GM23338 (cell line): Measurements from ENCODE around the gene PTPRN2.

Source experiments
- EZH2 ChIP-seq: fragments of 200-600 bp; sonication (generic); IDR thresholded peaks from one replicate; pipeline ENCODE4 v1.8.0; 2017; ENCODE audit warnings: antibody characterized with exemption, mild to moderate bottlenecking, low read depth; ENCODE audit not compliant: unreplicated experiment
- JUNB ChIP-seq: IDR thresholded peaks from one replicate; pipeline ENCODE4 v1.6.1; 2016; ENCODE audit warnings: antibody characterized with exemption; ENCODE audit not compliant: unreplicated experiment
- POLR2AphosphoS5 ChIP-seq: IDR thresholded peaks from 2 replicates; pipeline ENCODE4 v1.6.1; 2016; ENCODE audit warnings: antibody characterized with exemption, low read depth
- TF ChIP-seq, protein P1 (sequence below), 2 experiments: fragments of 200-600 bp in 1 of 2; sonication (generic) in 1 of 2; conservative IDR thresholded peaks; 2 replicates each; pipeline versions ENCODE4 v1.5.1 to v1.6.1; 2016 to 2017; ENCODE audit warnings: antibody characterized with exemption in 2 of 2, low read depth in 2 of 2, mild to moderate bottlenecking in 2 of 2, moderate library complexity in 1 of 2
- TF ChIP-seq, protein P2 (sequence below): IDR thresholded peaks from one replicate; pipeline ENCODE4 v1.6.1; 2018; ENCODE audit warnings: antibody characterized with exemption; ENCODE audit not compliant: unreplicated experiment
- TF ChIP-seq, protein P3 (sequence below): IDR thresholded peaks from 2 replicates; pipeline ENCODE4 v1.6.1; 2016; ENCODE audit warnings: antibody characterized with exemption

DNA sequence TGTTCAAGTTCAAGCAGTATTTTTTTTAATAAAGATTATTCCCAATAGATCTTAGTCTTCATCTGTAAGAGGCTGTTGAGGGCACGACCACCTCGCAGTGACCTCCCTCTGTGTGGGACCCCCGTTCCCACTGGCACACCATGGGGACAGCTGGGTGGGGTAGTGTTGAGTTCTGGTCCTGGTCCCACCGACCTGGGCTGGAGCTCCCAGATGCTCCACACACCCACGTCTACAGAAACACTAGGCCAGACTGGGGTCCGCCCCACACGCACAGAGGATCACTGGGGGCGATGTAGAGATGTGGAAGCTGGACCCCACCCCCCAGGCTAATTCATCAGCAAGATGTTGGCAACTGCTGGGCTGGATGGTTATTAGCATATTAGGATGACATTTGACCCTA, 623.6 kb downstream of the PTPRN2 start:
- TF ChIP-seq EZH2 = no peak
- TF ChIP-seq, protein P1, sequence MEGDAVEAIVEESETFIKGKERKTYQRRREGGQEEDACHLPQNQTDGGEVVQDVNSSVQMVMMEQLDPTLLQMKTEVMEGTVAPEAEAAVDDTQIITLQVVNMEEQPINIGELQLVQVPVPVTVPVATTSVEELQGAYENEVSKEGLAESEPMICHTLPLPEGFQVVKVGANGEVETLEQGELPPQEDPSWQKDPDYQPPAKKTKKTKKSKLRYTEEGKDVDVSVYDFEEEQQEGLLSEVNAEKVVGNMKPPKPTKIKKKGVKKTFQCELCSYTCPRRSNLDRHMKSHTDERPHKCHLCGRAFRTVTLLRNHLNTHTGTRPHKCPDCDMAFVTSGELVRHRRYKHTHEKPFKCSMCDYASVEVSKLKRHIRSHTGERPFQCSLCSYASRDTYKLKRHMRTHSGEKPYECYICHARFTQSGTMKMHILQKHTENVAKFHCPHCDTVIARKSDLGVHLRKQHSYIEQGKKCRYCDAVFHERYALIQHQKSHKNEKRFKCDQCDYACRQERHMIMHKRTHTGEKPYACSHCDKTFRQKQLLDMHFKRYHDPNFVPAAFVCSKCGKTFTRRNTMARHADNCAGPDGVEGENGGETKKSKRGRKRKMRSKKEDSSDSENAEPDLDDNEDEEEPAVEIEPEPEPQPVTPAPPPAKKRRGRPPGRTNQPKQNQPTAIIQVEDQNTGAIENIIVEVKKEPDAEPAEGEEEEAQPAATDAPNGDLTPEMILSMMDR (conservative IDR thresholded peaks at IDR 0.05; ENCODE audit: low read depth in 2 of 2) = no peak
- no peak for TF ChIP-seq POLR2AphosphoS5
- no peak for TF ChIP-seq JUNB
- TF ChIP-seq, protein P2, sequence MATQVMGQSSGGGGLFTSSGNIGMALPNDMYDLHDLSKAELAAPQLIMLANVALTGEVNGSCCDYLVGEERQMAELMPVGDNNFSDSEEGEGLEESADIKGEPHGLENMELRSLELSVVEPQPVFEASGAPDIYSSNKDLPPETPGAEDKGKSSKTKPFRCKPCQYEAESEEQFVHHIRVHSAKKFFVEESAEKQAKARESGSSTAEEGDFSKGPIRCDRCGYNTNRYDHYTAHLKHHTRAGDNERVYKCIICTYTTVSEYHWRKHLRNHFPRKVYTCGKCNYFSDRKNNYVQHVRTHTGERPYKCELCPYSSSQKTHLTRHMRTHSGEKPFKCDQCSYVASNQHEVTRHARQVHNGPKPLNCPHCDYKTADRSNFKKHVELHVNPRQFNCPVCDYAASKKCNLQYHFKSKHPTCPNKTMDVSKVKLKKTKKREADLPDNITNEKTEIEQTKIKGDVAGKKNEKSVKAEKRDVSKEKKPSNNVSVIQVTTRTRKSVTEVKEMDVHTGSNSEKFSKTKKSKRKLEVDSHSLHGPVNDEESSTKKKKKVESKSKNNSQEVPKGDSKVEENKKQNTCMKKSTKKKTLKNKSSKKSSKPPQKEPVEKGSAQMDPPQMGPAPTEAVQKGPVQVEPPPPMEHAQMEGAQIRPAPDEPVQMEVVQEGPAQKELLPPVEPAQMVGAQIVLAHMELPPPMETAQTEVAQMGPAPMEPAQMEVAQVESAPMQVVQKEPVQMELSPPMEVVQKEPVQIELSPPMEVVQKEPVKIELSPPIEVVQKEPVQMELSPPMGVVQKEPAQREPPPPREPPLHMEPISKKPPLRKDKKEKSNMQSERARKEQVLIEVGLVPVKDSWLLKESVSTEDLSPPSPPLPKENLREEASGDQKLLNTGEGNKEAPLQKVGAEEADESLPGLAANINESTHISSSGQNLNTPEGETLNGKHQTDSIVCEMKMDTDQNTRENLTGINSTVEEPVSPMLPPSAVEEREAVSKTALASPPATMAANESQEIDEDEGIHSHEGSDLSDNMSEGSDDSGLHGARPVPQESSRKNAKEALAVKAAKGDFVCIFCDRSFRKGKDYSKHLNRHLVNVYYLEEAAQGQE = no peak
- TF ChIP-seq, protein P3, sequence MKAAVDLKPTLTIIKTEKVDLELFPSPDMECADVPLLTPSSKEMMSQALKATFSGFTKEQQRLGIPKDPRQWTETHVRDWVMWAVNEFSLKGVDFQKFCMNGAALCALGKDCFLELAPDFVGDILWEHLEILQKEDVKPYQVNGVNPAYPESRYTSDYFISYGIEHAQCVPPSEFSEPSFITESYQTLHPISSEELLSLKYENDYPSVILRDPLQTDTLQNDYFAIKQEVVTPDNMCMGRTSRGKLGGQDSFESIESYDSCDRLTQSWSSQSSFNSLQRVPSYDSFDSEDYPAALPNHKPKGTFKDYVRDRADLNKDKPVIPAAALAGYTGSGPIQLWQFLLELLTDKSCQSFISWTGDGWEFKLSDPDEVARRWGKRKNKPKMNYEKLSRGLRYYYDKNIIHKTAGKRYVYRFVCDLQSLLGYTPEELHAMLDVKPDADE = no peak
